A673 (cell line): ENCODE measurements around the gene F2RL2. TPM values are rescaled to one million over a fixed set of nuclear protein-coding genes. Genes with fewer than 3 reads are reported as not detected.

Experiments
- BruUV-seq: library from RNA; stranded (reverse); fragments of 400-500 nt; replicated peaks from 2 replicates; lab custom pipeline; 2021; lab: Mats Ljungman, UMichigan
- CTCF ChIA-PET: fragments of 300-600 bp; sonication (Branson Sonifier 250); formaldehyde crosslinking; loops from one replicate; lab custom pipeline; 2022; ENCODE audit warnings: antibody characterized with exemption; lab: Charles Lee
- POLR2A ChIA-PET: fragments of 300-600 bp; sonication (Branson Sonifier 250); formaldehyde crosslinking; loops from one replicate; lab custom pipeline; 2022; ENCODE audit warnings: antibody characterized with exemption; ENCODE audit not compliant: low non-redundant PET; lab: Charles Lee
- DNase-seq: peaks from one replicate; pipeline ENCODE4 v3.0.0-alpha.2; 2015; ENCODE audit warnings: low spot score
- H3K27ac ChIP-seq: fragments of 200-600 bp; sonication (generic); 2 replicates; pipeline ENCODE4 v1.5.1; 2016; ENCODE audit warnings: mixed run types, low read depth, mild to moderate bottlenecking, mixed read lengths, antibody characterized with exemption, low read length; ENCODE audit not compliant: poor library complexity, severe bottlenecking
- H3K27me3 ChIP-seq: fragments of 200-600 bp; sonication (generic); replicated peaks from 2 replicates; pipeline ENCODE4 v1.6.1; 2017; ENCODE audit warnings: mixed run types, low read depth, mild to moderate bottlenecking, mixed read lengths, antibody characterized with exemption, low read length; ENCODE audit not compliant: insufficient read depth, poor library complexity
- H3K36me3 ChIP-seq: fragments of 200-600 bp; sonication (generic); 2 replicates; pipeline ENCODE4 v1.6.1; 2016; ENCODE audit warnings: mixed run types, mild to moderate bottlenecking, mixed read lengths, antibody characterized with exemption, low read length; ENCODE audit not compliant: insufficient read depth, poor library complexity, severe bottlenecking
- H3K4me1 ChIP-seq: fragments of 200-600 bp; sonication (generic); 2 replicates; pipeline ENCODE4 v1.6.1; 2017; ENCODE audit warnings: mixed run types, mild to moderate bottlenecking, mixed read lengths, antibody characterized with exemption, low read length; ENCODE audit not compliant: insufficient read depth, poor library complexity, severe bottlenecking
- H3K4me3 ChIP-seq: fragments of 200-600 bp; sonication (generic); 2 replicates; pipeline ENCODE4 v1.5.1; 2016; ENCODE audit warnings: low read depth, mixed run types, mild to moderate bottlenecking, mixed read lengths, low read length; ENCODE audit not compliant: poor library complexity, severe bottlenecking
- H3K9me3 ChIP-seq: fragments of 200-600 bp; sonication (generic); 2 replicates; pipeline ENCODE4 v1.6.1; 2016; ENCODE audit warnings: mixed run types, low read depth, mild to moderate bottlenecking, mixed read lengths, antibody characterized with exemption, low read length; ENCODE audit not compliant: poor library complexity, severe bottlenecking
- CTCF ChIP-seq: fragments of 300-800, 200-600 bp; sonication (generic); conservative IDR thresholded peaks from 2 replicates; pipeline ENCODE4 v1.5.1; 2017; ENCODE audit warnings: low read depth, mild to moderate bottlenecking, antibody characterized with exemption, low read length, moderate library complexity, mixed read lengths
- EZH2 ChIP-seq: fragments of 200-600 bp; sonication (generic); IDR thresholded peaks from 2 replicates; pipeline ENCODE4 v1.6.1; 2017; ENCODE audit warnings: borderline replicate concordance, low read depth, mild to moderate bottlenecking, mixed read lengths, antibody characterized with exemption, low read length; ENCODE audit not compliant: poor library complexity, severe bottlenecking
- intact Hi-C: fragments of 100-400 bp; cut with micrococcal nuclease; formaldehyde crosslinking; loops from one replicate; pipeline ENCODE4 v1.10.0; 2022; ENCODE audit not compliant: unreplicated experiment
- total RNA-seq: library from RNA; stranded (reverse); gene quantifications from 2 replicates; pipeline ENCODE4 v1.2.3, GENCODE V29; 2021

F2RL2 gene
- total RNA-seq, 1 experiment from 2014 or later: 14.4 TPM

DNA sequence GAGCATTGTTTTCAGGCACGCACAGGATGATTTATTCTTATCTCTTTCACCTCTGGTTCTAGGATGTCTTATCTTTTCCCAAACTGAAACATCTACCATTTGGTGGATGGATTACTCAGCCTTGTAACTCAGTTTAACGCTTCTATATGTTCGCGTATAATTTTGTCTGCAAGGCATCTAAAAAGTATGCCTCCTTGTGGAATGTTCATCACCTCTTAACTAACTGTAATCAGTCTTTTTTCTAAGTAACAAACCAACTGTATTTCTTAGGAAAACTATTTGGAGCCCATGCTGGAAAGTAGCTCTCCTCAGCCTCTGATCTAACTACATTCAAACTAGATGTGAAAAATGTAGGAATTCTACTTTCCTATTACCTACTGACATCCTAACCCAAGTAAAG is 11.5 kb upstream of the F2RL2 start:
- no peaks in the 10 kb centered on the region for H3K4me1 ChIP-seq
- intact Hi-C loops: no loop called here
- no peaks in the 10 kb centered on the region for H3K27me3 ChIP-seq
- DNase-seq: no peak
- POLR2A ChIA-PET: no interaction called here
- no peaks in the 10 kb centered on the region for H3K9me3 ChIP-seq
- no peak overlapping the region for H3K27ac ChIP-seq
- TF ChIP-seq EZH2: no peak
- TF ChIP-seq CTCF: no peak
- H3K4me3 ChIP-seq: no peak overlapping the region
- no peaks in the 10 kb centered on the region for H3K36me3 ChIP-seq
- CTCF ChIA-PET: no interaction called here
- no TSS peak for BruUV-seq

- H3K36me3 ChIP-seq: no peaks in the 10 kb centered on the region
- H3K4me1 ChIP-seq: peaks cover 21% of the 10 kb centered on the region
- H3K4me3 ChIP-seq: no peak overlapping the region
- CTCF ChIA-PET: no interaction called here
- intact Hi-C loops: no loop called here
- DNase-seq: no peak
- BruUV-seq: no TSS peak
- no peaks in the 10 kb centered on the region for H3K9me3 ChIP-seq
- H3K27me3 ChIP-seq: no peaks in the 10 kb centered on the region
- TF ChIP-seq EZH2 (no peak), CTCF (no peak)
- no peak overlapping the region for H3K27ac ChIP-seq
- POLR2A ChIA-PET: interaction anchor here (0.5 kb wide), 1 partner anchor 34 kb away, joined by 3 read pairs; no protein-coding TSS in a partner anchor
Observed at GRCh38 chr5:76626738-76627137, 3.5 kb upstream of the F2RL2 start.

GRCh38 chr5:76625087-76625815 is 2.0 kb upstream of the F2RL2 start:
- Histone ChIP-seq H3K9me3 (no peaks in the 10 kb centered on the region), H3K27ac (no peak overlapping the region), H3K27me3 (no peaks in the 10 kb centered on the region), H3K4me1 (peaks cover 32% of the 10 kb centered on the region), H3K4me3 (no peak overlapping the region), H3K36me3 (no peaks in the 10 kb centered on the region)
- DNase-seq: no peak
- TF ChIP-seq EZH2: no peak
- no peak for TF ChIP-seq CTCF
- BruUV-seq: no TSS peak
- POLR2A ChIA-PET: no interaction called here
- CTCF ChIA-PET: no interaction called here
- intact Hi-C loops: no loop called here
